NCI-H82 treated with DMSO at 0.1 percent for 48 hours (cell line): Measurements from ENCODE around the gene LCA5L.
"Not testable (repeated sequence)": the region's sequence is repeated elsewhere in the genome, so short reads cannot be mapped to it uniquely, and the experiment has no call there.

Experiments used
- DNase-seq: peaks from one replicate; lab custom pipeline; 2025; ENCODE audit not compliant: unreplicated experiment; lab: John Stamatoyannopoulos, UW

LCA5L gene

DNA sequence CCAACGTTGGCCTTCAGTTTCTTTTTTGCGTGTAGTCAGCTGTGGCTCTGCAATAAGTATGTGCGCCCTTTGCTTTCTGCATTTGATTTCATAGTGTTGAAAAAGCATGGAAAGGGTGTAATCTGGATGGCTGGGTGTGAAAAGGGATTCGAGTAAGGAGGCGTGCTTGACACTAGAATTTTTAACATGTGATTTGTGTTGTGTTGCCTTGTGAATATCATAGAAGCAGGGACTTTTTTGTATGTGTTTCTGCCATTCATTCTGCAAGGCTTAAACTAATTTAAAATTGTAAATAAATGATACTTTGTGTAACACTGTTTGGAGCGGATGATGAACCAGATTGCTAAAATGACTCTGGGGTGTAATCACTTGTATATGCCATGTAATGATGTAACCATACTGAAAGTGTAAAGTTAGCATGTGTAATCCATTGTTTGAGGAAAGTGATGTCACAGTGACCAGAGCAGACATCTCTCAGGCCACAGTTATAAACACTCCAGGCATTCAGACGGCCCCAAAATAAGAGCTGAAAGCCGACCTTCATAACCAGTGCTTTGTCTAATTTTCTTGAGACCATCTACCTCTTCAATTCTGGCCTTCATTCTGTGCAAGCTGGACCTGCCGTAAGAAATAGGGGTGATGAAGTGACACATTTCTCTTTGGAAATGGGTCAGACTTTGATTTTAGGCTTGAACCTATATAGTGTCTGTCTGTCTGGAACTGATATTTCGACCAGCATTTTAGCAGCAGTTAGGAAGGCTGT, 6.8 kb upstream of the LCA5L start:
- no peak for DNase-seq

DNA sequence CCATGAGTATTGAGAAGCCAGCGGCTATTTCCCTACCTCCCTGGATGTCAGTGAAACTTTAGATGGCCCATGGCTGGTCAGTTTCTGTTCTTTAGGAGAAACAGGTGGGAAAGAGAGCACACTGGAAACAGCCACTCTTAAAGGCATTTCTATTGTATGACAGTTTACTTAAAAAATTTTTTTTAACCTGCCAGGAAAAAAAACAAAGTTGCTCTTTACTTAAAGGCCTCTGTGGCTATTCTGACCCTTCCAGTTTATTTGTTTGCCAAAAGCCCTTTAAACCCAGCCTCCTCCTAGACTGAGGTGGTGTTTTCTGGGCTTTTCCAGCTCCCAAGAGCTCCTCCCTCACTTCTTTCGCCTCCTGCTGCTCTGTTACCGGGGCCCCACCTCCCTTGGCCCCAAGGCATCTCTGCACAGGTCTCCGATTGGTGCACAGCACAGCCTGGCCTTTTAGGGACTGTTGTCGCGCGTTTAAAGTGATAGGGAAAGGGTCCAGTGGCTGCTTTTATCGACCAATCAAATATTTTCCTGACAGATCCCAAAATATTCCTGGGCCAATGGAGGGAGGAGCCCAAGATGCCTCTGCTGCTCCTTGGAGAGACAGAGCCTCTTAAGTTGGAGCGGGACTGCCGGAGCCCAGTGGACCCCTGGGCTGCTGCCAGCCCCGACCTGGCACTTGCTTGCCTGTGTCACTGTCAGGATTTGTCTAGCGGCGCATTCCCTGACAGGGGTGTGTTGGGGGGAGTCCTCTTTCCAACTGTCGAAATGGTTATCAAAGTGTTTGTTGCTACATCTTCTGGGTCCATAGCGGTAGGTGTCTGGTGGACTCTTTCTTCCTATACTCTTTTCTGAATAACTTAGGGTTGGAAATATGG, 6.0 kb upstream of the LCA5L start, which contains the start of gene SH3BGR:
SH3BGR (plus strand) TSS at position 639 of the 875 bp plus-strand sequence; CDS start at position 766, 127 bp downstream.
- DNase-seq: no peak

DNA sequence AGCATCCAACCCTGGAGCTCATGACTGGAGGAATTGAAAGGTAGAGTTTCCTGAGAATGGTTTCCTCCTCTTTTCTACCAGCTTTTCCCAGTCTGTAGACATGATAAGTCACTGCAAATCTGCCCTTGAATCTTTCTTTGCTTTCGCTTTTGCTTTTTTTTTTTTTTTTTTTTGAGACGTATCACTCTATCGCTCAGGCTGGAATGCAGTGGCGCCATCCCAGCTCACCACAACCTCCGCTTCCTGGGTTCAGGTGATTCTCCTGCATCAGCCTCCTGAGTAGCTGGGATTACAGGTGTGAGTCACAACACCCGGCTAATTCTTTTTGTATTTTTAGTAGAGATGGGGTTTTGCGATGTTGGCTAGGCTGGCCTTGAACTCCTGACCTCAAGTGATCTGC, 1.7 kb upstream of the LCA5L start:
- DNase-seq: no peak

DNA sequence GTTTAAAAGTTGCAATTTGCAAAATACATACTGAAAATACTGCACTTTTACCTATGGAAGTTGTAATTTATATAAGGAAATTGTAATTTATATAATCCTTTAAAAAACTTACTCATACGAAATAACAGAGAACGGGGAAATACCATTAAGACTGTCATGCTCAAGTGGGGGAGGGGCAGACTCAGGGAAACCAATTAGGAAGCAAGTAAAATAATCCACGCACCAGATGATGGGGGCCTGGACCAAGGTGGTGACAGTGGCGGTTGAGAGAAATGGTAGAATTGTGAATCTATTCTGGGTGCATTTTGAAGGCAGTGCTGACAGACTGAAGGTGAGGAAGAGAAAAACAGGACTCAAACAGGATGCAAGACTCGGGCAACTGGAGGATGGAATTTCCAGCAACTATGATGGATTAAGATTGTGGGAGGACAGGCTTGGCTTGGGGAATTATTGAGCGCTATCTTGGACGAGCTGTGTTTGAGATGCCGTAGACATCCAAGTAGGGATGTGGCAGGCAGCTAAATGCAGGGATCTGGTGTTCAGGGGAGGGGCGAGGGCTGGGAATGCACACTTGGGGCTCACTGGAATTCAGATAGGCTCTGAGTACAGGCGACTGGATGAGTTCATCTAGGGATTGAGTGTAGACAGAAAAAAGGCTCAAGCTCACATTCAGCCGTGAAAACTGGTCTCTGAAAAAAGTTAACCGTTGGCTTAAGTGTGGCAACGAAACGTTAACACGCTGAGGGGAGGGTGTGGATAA, 977 bp downstream of the LCA5L start:
- peak; percentile 36 for DNase-seq

DNA sequence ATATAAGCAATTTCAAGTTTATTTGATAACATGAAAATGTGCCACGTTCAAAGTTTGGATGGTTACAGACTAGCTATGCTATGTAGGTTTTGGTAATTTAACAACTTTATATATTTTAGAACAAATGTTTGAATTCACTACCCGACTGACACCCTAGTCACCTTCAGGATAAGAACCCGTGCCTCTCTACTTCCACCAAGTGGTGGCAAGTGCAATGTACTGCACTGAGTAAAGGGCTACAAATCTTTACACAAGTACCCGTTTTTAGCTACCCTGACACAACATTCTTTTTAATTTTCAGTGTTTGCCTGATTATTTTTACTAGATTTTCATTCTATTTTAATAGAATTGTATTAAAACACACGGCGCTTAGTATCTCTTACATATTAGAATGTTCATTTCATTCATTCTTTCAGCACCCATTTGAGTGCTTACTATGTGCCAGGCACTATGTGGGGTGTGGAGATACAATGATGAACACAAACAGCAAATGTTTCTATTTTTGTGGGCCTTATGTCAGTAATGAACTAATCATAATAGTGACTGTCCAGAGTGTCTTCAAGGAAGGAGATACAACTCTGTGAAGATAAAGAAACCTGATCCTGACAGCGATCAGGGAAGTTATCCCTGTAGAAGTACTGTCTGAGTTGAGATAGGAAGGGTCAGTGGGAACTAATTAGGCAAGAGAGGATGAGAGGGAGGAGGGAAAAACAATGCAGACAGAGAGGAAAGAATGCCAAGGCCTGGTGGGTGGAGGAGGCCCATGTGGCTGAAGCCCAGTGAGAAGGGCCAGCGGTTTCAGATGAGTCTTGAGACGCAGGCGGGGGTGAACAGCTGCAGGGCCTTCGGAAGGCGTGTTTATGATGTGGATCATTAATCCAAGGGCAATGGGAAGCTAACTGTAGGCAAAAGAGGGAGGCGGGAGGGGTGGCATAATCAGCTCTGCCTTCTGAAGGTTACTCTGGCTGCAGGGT, 3.8 kb downstream of the LCA5L start:
- peak; percentile 42 for DNase-seq

DNA sequence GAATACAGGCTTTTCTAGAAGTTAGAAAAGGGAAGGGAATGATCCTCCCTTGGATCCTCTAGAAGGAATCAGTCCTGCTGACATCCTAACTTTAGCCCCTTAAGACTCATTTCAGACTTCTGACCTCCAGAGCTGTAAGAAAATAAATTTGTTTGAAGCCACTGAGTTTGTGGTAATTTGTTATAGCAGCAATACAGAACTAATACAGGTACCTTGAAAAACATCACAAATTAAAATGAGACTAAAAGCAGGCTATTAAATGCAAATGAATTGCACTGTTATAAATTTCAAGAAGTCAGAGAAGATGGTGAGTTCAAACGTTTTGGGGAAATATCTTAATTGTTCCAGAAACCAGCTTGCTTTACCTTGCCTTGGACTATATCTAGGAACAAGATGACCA, 6.3 kb downstream of the LCA5L start:
- DNase-seq: no peak

DNA sequence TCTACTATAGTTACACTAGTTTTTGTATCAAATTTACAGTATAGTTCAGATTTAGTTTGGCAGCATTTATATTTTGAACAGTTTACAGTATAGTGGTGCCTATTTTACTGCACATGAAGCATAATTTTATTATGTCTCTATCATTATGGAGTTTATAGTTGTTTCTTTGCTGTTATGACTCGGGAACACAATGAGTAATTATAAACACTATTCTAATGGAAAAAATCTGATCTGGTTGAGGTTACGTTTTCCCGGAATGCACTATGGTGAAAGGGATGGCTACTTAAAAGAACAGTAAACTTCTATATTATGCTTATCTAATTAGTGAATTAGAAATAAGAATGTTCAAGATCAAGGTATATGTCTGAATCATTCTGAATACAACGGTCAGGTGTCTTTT, 10.6 kb downstream of the LCA5L start:
- no peak for DNase-seq

DNA sequence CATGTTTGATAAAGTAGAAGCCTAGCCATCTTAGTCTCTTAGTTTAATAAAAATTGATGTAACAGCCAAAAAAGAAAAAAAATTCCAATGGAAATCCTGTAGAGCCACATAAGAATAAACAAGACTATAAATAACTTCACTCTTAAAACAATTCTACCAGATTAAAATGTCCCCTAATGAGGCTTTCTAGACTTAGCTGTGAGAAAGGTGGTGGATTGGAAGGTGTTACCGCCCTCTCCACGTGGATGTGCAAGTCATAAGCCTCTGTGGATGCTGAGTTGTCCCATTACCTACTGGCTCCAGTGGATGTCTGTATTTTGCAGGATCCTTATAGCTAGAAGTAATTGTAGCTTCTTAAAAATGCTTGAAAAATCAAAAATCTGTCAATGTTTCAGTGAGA, 14.6 kb downstream of the LCA5L start:
- peak; percentile 59 for DNase-seq

DNA sequence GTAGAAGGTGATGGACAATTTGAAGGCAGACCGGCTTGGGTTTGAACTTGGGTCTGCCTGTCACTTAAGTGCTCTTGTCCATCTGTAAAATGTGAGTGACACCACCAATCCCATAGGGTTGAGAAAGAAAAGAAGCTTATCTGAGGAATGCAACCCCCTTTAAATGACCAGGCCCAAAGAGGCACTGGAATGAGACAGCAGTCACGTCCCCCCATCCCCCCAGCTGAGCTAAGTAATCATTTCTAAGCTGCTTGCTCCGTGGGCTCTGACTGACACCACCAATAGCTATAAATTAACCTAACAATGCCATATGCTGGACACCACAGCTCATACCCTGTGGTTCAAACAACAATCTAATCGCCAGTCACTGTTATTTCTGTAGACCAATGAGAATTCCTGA, 15.1 kb downstream of the LCA5L start:
- peak; percentile 97 for DNase-seq

DNA sequence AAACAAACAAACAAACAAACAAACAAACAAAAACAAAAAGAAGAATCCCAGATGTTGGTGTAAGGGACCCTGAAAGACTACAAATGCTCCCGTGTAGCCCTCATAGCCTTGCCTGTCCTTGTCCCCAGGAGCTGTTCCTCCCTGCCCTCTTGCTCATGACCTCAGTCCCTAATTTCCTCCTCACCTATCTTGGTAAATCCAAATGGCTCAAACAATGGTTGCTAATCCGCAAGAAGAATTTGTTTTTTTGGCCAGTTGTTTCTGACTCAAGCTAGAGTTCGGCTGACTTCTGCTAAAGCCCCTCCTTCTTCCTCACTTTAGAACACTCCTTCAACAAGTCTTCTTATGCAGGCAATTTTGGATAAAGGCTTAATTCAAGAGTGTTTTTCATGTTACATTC, 15.6 kb downstream of the LCA5L start:
- no peak for DNase-seq

DNA sequence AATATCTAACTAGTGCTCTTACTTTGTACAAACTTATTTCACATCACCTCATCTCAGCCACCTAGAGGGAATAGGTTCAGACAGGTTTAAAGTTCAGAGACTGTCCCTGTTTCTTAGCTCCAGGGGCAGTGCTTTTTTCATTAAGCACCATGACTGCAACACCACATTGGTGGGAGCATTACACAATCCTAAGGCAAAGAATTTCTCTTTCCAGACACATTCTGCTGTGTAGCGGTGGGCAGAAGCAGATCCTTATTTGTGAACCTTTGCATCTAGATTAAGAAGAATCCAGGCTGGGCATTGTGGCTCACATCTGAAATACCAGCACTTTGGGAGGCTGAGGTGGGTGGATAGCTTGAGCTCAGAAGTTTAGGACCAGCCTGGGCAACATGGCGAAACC, 16.1 kb downstream of the LCA5L start:
- no peak for DNase-seq

DNA sequence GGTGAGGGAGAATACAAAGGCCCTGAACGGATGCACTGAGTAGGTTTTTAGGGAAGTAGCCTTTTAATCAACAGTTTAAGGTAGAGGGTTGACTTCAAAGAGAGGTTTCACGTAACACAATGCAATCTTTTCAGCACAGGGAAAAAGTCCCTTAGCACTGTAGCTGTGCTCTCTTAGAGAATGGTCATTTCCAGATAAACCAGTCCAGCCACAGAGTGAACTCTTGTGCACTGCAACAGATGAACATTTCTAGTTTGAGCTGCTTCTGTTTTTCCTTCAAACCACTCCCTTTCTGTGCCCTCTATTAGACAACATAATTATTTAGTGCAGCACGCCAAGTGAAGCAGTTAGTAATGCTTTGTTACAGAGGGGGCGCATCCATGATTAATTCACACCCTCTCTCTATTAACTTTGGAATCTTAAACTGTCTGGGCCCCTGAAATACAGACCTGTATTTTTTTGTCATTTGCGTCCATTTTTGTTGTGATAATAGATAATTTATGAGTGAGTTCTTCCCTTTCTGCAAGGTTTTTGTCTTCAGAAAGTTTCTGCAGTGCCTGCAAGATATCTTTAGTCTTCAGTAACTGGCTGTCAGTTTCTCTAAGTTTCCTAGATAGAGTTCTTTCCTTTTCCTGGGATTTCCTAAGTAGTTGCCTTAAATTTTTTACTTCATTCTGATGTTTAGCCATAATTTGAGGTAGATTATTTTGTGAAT, 22.9 kb downstream of the LCA5L start:
- no peak for DNase-seq

DNA sequence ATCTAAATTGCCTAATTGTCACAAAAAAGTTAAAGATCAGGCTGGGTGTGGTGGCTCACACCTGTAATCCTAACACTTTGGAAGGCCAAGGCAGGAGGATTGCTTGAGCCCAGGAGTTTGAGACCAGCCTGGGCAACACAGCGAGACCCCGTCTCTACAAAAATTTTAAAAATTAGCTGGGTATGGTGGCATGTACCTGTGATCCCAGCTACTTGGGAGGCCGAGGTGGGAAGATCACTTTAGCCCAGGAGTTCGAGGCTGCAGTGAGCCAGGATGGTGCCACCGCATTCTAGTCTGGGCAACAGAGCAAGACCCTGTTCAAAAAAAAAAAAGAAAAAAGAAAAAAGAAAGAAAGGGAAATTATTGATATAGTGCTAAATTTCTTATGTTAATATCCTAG, 26.4 kb downstream of the LCA5L start:
- DNase-seq: not testable (repeated sequence)

DNA sequence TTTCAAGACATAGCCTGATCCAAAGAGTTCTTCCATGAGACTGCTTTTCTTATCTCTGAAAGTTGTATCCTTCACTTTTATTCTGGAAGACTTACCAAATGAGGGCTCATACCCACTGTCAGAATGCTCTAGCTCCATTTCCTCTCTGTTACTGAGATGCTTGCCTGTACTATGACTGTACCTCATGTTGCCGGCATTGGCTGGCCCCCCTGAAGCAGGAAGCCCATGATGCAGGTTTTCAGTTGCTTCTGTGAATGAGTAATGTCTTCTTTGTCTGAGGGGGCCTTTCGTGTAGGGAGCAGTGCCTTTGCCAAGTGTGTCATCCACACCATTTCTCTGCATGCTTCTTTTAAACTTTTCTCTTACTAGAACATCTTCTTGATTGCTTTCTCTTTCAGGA, 39.5 kb downstream of the LCA5L start:
- DNase-seq: no peak

DNA sequence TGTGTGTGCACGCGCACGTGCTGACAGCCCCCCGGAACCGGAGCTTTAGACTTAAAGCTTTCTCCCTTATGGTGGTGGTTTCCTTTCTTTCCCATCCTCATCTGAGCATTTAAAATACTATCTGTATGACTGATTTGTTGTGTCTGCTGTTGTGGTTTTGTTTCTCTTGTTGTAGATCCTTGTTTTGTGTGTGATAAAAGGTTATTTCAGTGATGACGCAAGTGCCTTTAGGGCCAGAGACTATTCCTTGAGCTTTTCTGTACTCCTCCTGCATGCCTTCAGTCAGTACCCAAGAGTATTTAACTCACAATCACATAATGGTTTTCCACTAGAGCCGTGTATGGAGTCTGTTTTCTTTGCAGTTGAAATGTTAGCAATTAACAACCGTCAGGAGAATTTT, 45.4 kb downstream of the LCA5L start:
- no peak for DNase-seq

DNA sequence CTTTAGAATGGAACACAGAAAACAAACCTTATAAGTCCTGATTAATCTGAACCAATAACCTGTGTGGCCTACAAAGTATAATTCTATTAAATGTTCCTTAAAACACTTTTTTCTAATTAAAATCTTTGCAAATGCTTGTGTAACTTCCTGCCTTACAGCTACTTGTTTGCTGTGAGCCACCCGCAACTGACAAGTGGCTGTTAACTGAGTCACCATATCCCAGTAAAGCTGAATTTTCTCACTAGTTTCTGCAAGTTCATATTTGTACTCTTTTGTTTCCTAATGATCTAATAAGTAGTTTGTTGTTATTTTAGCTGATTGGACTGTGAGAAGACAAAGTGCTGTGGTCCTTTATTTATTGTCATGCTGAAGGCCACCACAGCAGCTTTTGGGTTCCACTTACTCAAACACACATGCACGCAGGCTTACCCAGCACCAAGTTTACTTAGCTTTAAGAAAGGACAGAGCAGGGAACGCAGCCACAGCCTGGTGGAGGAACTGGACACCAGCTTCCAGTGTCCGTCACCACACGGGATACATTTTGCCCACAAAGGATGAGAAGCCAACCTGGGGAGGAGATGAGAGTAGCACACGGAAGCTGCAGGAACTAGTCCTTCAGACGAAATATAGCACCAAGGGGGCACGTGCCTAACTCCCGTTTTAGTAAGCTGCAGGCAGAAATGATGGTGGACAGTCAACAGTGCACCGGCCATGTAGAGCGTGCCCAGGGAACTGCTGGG, 47.8 kb downstream of the LCA5L start:
- DNase-seq: no peak

DNA sequence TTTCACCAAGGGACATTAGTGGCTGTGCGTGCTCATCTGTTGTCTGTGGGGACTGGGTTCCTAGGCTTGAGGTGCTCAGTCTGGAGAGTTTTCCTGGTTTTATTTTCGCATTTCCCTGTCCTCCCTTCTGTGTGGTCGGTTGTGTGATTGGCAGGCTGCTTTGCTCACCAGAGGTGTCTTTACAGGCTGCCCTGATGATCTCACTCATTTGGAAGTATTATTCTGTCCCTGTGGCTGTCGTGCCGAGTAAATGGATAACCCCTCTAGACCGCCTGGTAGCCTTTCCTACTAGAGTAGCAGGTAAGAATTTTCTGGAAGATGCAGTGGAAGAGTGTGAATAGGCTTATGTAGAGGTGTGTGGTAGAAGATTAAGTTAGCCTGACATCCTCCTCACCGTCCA, 52.6 kb downstream of the LCA5L start:
- DNase-seq: no peak

DNA sequence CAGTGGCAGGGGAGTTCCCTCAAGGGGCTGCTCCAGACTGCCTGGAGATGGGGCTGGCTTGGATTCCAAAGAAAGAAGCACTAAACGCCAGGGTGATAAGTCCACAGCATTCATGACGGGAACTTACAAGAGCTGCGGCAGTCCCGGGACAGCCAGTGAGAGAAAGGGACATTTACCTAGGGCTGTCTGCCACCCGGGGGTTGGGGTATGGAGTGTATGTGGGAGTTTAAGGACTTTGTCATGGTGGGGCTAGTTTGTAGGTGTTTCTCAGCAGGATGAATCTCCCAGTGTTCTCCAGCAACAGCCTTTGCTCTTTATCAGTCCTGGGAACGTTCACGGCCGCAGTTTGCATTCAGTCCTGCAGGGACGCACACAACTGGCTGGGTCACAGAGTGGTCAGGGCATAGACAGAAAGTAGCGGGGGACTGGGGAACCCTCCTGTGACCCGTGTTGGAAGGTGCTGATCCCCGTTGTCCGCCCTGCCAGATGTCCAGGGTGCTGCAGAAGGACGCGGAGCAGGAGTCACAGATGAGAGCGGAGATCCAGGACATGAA, 55.3 kb downstream of the LCA5L start:
- no peak for DNase-seq

DNA sequence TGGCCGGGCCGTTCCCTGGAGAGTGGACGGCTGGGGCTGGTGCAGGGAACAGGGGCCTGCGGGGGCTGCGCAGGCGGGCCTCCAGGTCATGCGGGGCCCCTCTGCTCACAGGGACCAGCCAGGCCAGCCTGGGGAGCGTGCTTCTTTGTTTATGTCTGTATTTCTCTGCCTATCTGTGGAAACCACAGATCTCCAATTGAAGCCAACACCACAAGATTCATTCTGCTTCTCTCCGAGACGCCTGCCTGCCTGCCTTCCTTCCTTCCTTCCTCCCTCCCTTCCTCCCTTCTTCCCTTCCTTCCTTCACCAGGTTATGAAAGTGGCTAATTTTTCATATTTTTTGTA, 56.8 kb downstream of the LCA5L start:
- no peak for DNase-seq
